Stimulated activated CD8-positive, alpha-beta memory T cell treated with anti-CD3 and anti-CD28 coated beads, Interleukin-12 subunit alpha, Interleukin-12 subunit beta, amount 100 ng/mL, for 24 hours (primary cell): ENCODE measurements around the gene MTA3.

Experiments used
- DNase-seq: peaks from one replicate; pipeline ENCODE4 v3.0.0-alpha.2; 2020; ENCODE audit errors: extremely low read depth

The MTA3 gene

GRCh38 chr2:42787424-42787787, 219.0 kb downstream of the MTA3 start:
- no peak for DNase-seq

- DNase-seq: no peak
These were observed 219.5 kb downstream of the MTA3 start for GRCh38 chr2:42787788-42788477.

GRCh38 chr2:42788478-42788793, 220.0 kb downstream of the MTA3 start:
- DNase-seq: no peak

GRCh38 chr2:42788882-42789281, 220.4 kb downstream of the MTA3 start:
- DNase-seq: no peak

GRCh38 chr2:42789751-42790150, 221.3 kb downstream of the MTA3 start:
- no peak for DNase-seq

GRCh38 chr2:42791606-42792005, 223.2 kb downstream of the MTA3 start:
- no peak for DNase-seq

GRCh38 chr2:42792087-42792582, 223.7 kb downstream of the MTA3 start:
- no peak for DNase-seq

GRCh38 chr2:42792583-42793333, 224.3 kb downstream of the MTA3 start, which contains the start of gene HAAO:
HAAO (minus strand) TSS chr2:42792583; CDS start chr2:42792536, 47 bp downstream.
- DNase-seq: no peak

- no peak for DNase-seq
These were observed 225.2 kb downstream of the MTA3 start for GRCh38 chr2:42793334-42794270.

- DNase-seq: no peak
These were observed 226.0 kb downstream of the MTA3 start for GRCh38 chr2:42794271-42795046.

- DNase-seq: no peak
These were observed 226.8 kb downstream of the MTA3 start for GRCh38 chr2:42795275-42795674.

GRCh38 chr2:42795841-42796301, 227.4 kb downstream of the MTA3 start:
- no peak for DNase-seq

GRCh38 chr2:42796427-42797248, 228.2 kb downstream of the MTA3 start:
- no peak for DNase-seq

GRCh38 chr2:42797281-42797680, 228.8 kb downstream of the MTA3 start:
- no peak for DNase-seq

GRCh38 chr2:42799881-42800280, 231.4 kb downstream of the MTA3 start:
- DNase-seq: no peak

GRCh38 chr2:42800461-42800962, 232.1 kb downstream of the MTA3 start:
- DNase-seq: no peak

- DNase-seq: no peak
These were observed 232.5 kb downstream of the MTA3 start for GRCh38 chr2:42800981-42801380.

- no peak for DNase-seq
These were observed 232.9 kb downstream of the MTA3 start for GRCh38 chr2:42801381-42801780.

- no peak for DNase-seq
These were observed 233.7 kb downstream of the MTA3 start for GRCh38 chr2:42802150-42802549.

- DNase-seq: no peak
These were observed 235.9 kb downstream of the MTA3 start for GRCh38 chr2:42804338-42804737.
